Neural progenitor cell (in vitro differentiated cells): ENCODE results near the gene B3GNT2.

Experiments
- CTCF ChIP-seq: fragments of 200-600 bp; sonication (generic); IDR thresholded peaks from 2 replicates; pipeline ENCODE4 v1.5.1; 2017; ENCODE audit warnings: antibody characterized with exemption, mild to moderate bottlenecking
- EZH2 ChIP-seq: fragments of 200-600 bp; sonication (generic); IDR thresholded peaks from 2 replicates; pipeline ENCODE4 v1.6.1; 2017; ENCODE audit warnings: antibody characterized with exemption, mild to moderate bottlenecking, moderate library complexity
- EZH2phosphoT487 ChIP-seq: fragments of 200-600 bp; sonication (generic); IDR thresholded peaks from 2 replicates; pipeline ENCODE4 v1.6.1; 2017; ENCODE audit warnings: antibody characterized with exemption

- no peak for TF ChIP-seq CTCF
- no peak for TF ChIP-seq EZH2
- TF ChIP-seq EZH2phosphoT487, result no peak
Observed at GRCh38 chr2:62240546-62240945, 44.6 kb downstream of the B3GNT2 start.
